H1 (cell line): Measurements from ENCODE around the gene IST1. TPM values are rescaled to one million over a fixed set of nuclear protein-coding genes. Genes with fewer than 3 reads are reported as not detected.

ENCODE experiments used
- CBX5 ChIP-seq: fragments of 300-800, 300-1000 bp; sonication (generic); IDR thresholded peaks from 2 replicates; pipeline ENCODE4 v1.7.1; 2016; ENCODE audit warnings: antibody characterized with exemption, low read length, low read depth
- HDAC2 ChIP-seq, 2 experiments: fragments of 300-600 bp in 1 of 2; sonication (generic) in 1 of 2; IDR thresholded peaks; 2 replicates each; pipeline ENCODE4 v1.6.1; 2011 to 2012; ENCODE audit warnings: low read depth in 2 of 2, low read length in 2 of 2, mild to moderate bottlenecking in 2 of 2, moderate library complexity in 2 of 2, borderline replicate concordance in 1 of 2, inconsistent platforms in 1 of 2
- JUN ChIP-seq: IDR thresholded peaks from 2 replicates; pipeline ENCODE4 v1.6.1; 2011; ENCODE audit warnings: low read depth, mild to moderate bottlenecking, improper control_type of control experiment, low read length
- polyA plus RNA-seq, 7 experiments: library from polyadenylated mRNA; depleted of rRNA in 3 of 7; stranded (reverse) in 5 of 7; unstranded in 2 of 7; fragments of >200 nt in 5 of 7; fragments of 200-250 nt in 2 of 7; gene quantifications; 1 replicate in 5 of 7; 2 replicates in 1 of 7; 4 replicates in 1 of 7; pipeline versions ENCODE4 v1.2.1 to v1.2.3, GENCODE V29; 2011 to 2013; ENCODE audit warnings: missing spikeins in 2 of 7, mixed read lengths in 2 of 7
- total RNA-seq: library from RNA; stranded (reverse); fragmentation: NEBNext Ultra II Directional; extraction: Animal tissue kit (Norgen Biotek cat#: 25700); gene quantifications from 2 replicates; pipeline ENCODE4 v1.2.1, GENCODE V29; 2021

The IST1 gene
- total and polyA plus RNA-seq, 2 of the 8 experiments (the other 6 are each of a cell fraction or from before 2014, with no cell fraction given), result 190 to 248 TPM

DNA sequence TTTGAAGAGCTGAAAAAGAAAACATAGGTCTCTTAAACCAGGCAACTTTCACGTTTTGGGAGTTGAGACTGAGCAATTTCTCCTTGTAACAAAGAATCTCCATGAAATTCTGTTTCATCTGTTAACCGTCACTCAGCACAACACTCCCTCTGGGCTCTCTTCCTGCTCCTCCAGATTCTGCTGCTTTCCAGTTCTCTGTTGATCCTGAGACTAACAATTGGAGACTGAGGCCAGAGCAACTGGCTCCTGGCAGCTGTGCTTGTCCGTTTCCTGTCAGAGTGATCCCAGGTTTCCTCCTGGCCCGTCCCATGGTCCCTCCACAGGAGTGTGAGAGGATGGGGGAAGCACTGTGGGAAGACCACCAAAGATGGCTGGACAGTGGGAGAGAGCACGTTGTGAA, 32.5 kb downstream of the IST1 start (continued):
- TF ChIP-seq HDAC2 (IDR thresholded peaks at IDR 0.05; ENCODE audit: borderline replicate concordance in 1 of 2, low read depth in 2 of 2, low read length in 2 of 2), result no peak
- no peak for TF ChIP-seq CBX5
- TF ChIP-seq JUN, result no peak
- TF ChIP-seq, all 59 proteins: peak for 0
